Adrenal gland (tissue), 12 donors: ENCODE results near the gene ZNF324B. TPM values are rescaled to one million over a fixed set of nuclear protein-coding genes. Genes with fewer than 3 reads are reported as not detected.
"Not testable (repeated sequence)": the region's sequence is repeated elsewhere in the genome, so short reads cannot be mapped to it uniquely, and the experiment has no call there.

Source experiments
- DNase-seq, 7 donors: peaks; one replicate each; pipeline ENCODE4 v3.0.0-alpha.2; 2019 to 2020
- H3K27ac ChIP-seq, 5 donors: fragments of 200-600 bp; sonication (generic) in 4 of 5; 1 replicate in 3 of 5; 2 replicates in 2 of 5; pipeline versions ENCODE4 v1.5.1 to v1.8.0; 2016 to 2020; ENCODE audit warnings: mild to moderate bottlenecking in 1 of 5
- H3K27me3 ChIP-seq: fragments of 200-600 bp; 2 replicates; pipeline ENCODE4 v1.8.0; 2021
- H3K36me3 ChIP-seq, 2 donors: fragments of 200-600 bp; replicated peaks in 1 of 2; 1 replicate in 1 of 2; 2 replicates in 1 of 2; pipeline versions ENCODE4 v1.5.1 to v1.8.0; 2018 to 2022
- H3K4me1 ChIP-seq, 2 donors: fragments of 200-600 bp; replicated peaks in 1 of 2; 1 replicate in 1 of 2; 2 replicates in 1 of 2; pipeline versions ENCODE4 v1.5.1 to v1.8.0; 2018 to 2021
- H3K4me3 ChIP-seq, 4 donors: fragments of 200-600 bp; sonication (generic) in 3 of 4; one replicate each; pipeline ENCODE4 v1.5.1; 2016 to 2018
- H3K9me3 ChIP-seq, 3 donors: fragments of 200-600 bp; sonication (generic) in 1 of 3; replicated peaks in 1 of 3; 1 replicate in 2 of 3; 2 replicates in 1 of 3; pipeline versions ENCODE4 v1.5.1 to v1.8.0; 2016 to 2021
- POLR2A ChIP-seq, 2 donors: fragments of 450-650 bp; IDR thresholded peaks; one replicate each; pipeline ENCODE4 v1.6.1; 2017; ENCODE audit warnings: antibody characterized with exemption in 2 of 2, mild to moderate bottlenecking in 2 of 2, moderate library complexity in 1 of 2
- WGBS, 4 donors: extraction: QIAGEN DNeasy Blood & Tissue Kit in 2 of 4; methylation state at CpG; one replicate each; pipeline versions ENCODE4 v1.1.5 to v1.1.7; 2013 to 2017; 5-methylcytosine and 5-hydroxymethylcytosine counted together
- intact Hi-C, 2 donors: fragments of 100-400 bp; cut with DNase I; formaldehyde crosslinking; loops; one replicate each; pipeline versions ENCODE4 v1.14.1 to v1.15.0; 2022 to 2023
- polyA plus RNA-seq, 3 donors: library from polyadenylated mRNA; stranded (reverse); fragments of 200-250 nt in 2 of 3; fragments of 350-450 nt in 1 of 3; fragmentation: Illumina TruSeq in 1 of 3; extraction: RNeasy Lipid Tissue Mini Kit (QIAGEN cat#74804) in 1 of 3; gene quantifications; one replicate each; pipeline ENCODE4 v1.2.3, GENCODE V29; 2013 to 2014
- total RNA-seq, 9 donors: library from RNA; depleted of rRNA in 4 of 9; stranded (reverse); fragments of >200 nt in 4 of 9; fragments of 120-200 nt in 1 of 9; fragmentation: NEBNext Ultra II Directional in 1 of 9; extraction: Animal tissue kit (Norgen Biotek cat#: 25700) in 1 of 9; gene quantifications; one replicate each; pipeline versions ENCODE4 v1.1.0 to v1.2.4, GENCODE V29; 2013 to 2023
- TF ChIP-seq, protein P1 (sequence below), 6 experiments: fragments of 450-650 bp in 4 of 6; fragments of 200-600 bp in 2 of 6; sonication (generic) in 1 of 6; IDR thresholded peaks; 1 replicate in 5 of 6; 2 replicates in 1 of 6; pipeline versions ENCODE4 v1.5.1 to v1.8.0; 2016 to 2021; ENCODE audit warnings: antibody characterized with exemption in 6 of 6, mild to moderate bottlenecking in 2 of 6, moderate library complexity in 1 of 6
- donor health status: healthy with polysubstance abuse.
- donor health status: Bipolar disorder and iron deficiency.
- donor health status: DM: yes; HTN: yes; CAD: no.
- donor health status: DM: no; HTN: no; CAD: no.
- donor health status: DM: no; HTN: no; CAD: no.
- donor health status: DM: yes; HTN: yes; CAD: no.

Gene ZNF324B
- total and polyA plus RNA-seq, 12 donors, result 1.4 to 8.7 (median 6.7) TPM

DNA sequence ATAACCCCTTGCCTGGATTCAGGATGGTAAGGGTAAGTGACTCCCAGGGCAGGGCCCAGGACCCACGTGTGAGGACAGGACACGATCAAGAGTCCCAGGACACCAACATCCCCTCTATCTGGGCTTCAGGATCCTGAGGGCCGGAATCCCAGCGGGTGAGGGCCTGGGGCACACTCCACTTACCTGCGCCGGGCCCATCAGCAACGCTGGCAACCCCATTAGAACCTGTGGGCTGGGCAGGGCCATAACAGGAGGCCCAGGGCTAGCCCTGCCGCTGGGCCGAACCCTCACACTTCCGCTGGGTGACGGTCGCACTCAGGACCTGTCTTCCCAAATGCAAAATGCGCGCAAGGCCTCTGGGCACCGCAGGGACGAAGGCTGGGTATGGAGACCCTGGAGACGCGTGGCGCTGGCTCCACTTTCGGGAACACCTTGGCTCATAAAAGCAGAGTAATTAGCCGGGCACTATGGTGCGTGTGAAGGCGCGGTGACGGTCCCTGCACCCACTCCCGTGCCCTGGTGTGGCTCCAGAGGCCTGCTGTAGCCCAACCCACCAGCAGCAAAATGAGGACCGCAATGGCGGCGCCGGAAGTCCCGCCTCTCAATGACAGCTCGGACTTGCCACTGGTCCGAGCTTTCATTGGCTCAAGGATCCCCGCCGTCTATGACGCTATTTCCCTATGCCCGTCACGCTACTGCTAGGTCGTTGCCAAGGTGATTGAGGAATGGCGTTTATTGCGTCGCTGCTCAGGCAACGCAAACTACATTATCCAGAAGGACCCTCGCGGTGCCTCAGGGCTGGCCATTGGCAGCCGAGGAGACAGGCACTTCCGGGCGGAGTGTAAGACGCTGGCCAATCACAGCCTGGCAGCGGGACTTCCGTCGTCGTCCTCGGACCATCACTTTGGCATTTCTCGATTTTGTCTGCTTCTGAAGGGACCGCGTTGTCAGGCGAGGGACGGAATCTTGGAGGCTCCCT lies 11.6 kb upstream of the ZNF324B start, which contains the start of gene ZNF132:
Gene ZNF132, minus strand, starts transcription at position 578 of the 979 bp plus-strand sequence. Its CDS starts 332 bp downstream, at position 246.
- intact Hi-C loops, result no loop called here
- Histone ChIP-seq H3K4me3 (peak within 1 kb of the TSS; percentile 29 to 81 (median 48)), H3K4me1 (peaks cover 7 to 15% of the 10 kb centered on the region in 2 donors), H3K36me3 (peaks cover 0 to 10% of the 10 kb centered on the region in 2 donors), H3K9me3 (peaks cover 0 to 24% (median 0%) of the 10 kb centered on the region in 3 donors), H3K27ac (peak within 1 kb of the TSS in 4 of 5 donors; percentile 11 to 89 (median 68)), H3K27me3 (no peaks in the 10 kb centered on the region)
- peak; percentile 95 to 100 (median 99) for DNase-seq
- 0 to 8% (median 7%) methylated on average over 16 to 59 of the region's 59 CpGs for WGBS, 4 donors
- TF ChIP-seq, protein P1, sequence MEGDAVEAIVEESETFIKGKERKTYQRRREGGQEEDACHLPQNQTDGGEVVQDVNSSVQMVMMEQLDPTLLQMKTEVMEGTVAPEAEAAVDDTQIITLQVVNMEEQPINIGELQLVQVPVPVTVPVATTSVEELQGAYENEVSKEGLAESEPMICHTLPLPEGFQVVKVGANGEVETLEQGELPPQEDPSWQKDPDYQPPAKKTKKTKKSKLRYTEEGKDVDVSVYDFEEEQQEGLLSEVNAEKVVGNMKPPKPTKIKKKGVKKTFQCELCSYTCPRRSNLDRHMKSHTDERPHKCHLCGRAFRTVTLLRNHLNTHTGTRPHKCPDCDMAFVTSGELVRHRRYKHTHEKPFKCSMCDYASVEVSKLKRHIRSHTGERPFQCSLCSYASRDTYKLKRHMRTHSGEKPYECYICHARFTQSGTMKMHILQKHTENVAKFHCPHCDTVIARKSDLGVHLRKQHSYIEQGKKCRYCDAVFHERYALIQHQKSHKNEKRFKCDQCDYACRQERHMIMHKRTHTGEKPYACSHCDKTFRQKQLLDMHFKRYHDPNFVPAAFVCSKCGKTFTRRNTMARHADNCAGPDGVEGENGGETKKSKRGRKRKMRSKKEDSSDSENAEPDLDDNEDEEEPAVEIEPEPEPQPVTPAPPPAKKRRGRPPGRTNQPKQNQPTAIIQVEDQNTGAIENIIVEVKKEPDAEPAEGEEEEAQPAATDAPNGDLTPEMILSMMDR (IDR thresholded peaks at IDR 0.05), result peak in 1 of 6 experiments; percentile 6
- TF ChIP-seq POLR2A (IDR thresholded peaks at IDR 0.05), result peak in 1 of 2 donors; percentile 22

DNA sequence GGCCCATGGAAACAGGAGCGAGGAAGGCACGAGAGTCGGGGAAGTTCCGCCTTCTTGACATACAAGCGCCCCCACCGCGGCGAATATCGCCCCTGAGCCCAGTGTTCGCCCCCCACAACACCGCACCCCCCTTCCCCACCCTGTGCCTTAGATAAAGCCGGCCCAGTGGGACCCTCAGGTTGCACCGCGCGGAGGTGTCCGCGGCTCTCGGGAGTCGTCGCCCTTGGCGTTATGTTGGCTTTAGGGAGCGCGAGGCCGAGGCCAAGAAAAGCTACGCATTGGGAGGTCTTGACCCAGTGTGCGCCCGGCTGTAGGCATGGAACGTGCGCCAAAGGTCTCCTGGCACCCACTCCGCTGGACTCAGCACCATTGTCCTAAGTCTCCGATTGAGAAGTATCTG lies 10.9 kb upstream of the ZNF324B start:
- H3K4me3 ChIP-seq, result peak overlapping the region in 2 of 4 donors; percentile 45 to 53
- peak in 1 of 7 donors; percentile 8 for DNase-seq
- intact Hi-C loops, result no loop called here
- WGBS, 4 donors, result 12 to 34% (median 16%) methylated on average over 7 to 31 of the region's 31 CpGs
- H3K27ac ChIP-seq, result peak overlapping the region in 3 of 5 donors; percentile 31 to 89 (median 78)
- TF ChIP-seq, protein P1 (IDR thresholded peaks at IDR 0.05), result no peak
- no peak for TF ChIP-seq POLR2A (IDR thresholded peaks at IDR 0.05)
- H3K36me3 ChIP-seq, result peaks cover 0 to 6% of the 10 kb centered on the region in 2 donors
- peaks cover 7 to 15% of the 10 kb centered on the region in 2 donors for H3K4me1 ChIP-seq
- peaks cover 0 to 17% (median 0%) of the 10 kb centered on the region in 3 donors for H3K9me3 ChIP-seq
- no peaks in the 10 kb centered on the region for H3K27me3 ChIP-seq

DNA sequence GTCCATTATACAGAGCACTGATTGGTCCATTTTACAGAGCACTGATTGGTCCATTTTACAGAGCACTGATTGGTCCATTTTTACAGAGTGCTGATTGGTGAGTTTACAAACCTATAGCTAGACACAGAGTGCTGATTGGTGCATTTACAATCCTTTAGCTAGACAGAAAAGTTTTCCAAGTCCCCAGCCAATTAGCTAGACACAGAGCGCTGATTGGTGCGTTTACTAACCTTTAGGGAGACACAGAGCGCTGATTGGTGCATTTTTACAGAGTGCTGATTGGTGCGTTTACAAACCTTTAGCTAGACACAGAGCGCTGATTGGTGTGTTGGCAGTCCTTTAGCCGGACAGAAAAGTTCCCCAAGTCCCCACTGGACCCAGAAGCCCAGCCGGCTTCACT lies 8.4 kb upstream of the ZNF324B start:
- H3K4me3 ChIP-seq, H3K27ac ChIP-seq, intact Hi-C loops, DNase-seq, H3K36me3 ChIP-seq, H3K9me3 ChIP-seq, H3K27me3 ChIP-seq: not testable (repeated sequence)
- 85 to 86% (median 85%) methylated on average over 7 of the region's 7 CpGs for WGBS, 4 donors
- peaks cover 7 to 15% of the 10 kb centered on the region in 2 donors for H3K4me1 ChIP-seq

DNA sequence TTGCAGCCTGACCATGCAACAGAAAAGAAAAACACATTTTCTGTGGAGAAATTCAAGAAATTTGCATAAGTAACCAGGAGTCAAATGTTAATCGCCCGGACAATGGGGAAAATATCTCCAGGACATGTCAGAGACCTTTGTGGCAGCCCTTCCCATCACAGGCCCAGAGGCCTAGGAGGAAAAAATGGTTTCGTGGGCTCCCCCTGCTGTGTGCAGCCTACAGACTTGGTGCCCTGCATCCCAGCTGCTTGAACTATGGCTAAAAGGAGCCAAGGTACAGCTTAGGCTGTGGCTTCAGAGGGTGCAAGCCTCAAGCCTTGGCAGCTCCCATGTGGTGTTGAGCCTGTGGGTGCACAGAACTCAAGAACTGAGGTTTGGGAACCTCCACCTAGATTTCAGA lies 2.6 kb upstream of the ZNF324B start:
- H3K9me3 ChIP-seq, H3K4me3 ChIP-seq, H3K4me1 ChIP-seq, DNase-seq, H3K27me3 ChIP-seq, H3K36me3 ChIP-seq, H3K27ac ChIP-seq, intact Hi-C loops: not testable (repeated sequence)
- 65 to 85% (median 72%) methylated on average over 3 of the region's 3 CpGs for WGBS, 4 donors

DNA sequence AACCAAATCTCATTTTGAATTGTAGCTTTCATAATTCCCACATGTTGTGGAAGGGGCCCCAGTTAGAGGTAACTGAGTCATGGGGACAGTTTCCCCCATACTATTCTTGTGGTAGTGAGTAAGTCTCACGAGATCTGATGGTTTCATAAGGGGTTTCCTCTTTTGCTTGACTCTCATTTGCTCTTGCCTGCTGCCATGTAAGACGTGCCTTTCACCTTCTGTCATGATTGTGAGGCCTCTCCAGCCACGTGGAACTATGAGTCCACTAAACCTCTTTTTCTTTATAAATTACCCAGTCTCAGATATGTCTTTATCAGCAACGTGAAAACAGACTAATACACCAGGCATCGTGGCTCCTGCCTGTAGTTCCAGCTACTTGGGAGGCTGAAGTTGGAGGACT lies 1.4 kb upstream of the ZNF324B start:
- WGBS, 4 donors, result 59 to 70% (median 59%) methylated on average over 5 of the region's 5 CpGs
- intact Hi-C loops, H3K27me3 ChIP-seq, H3K4me3 ChIP-seq, H3K9me3 ChIP-seq, H3K4me1 ChIP-seq, H3K27ac ChIP-seq, DNase-seq, H3K36me3 ChIP-seq: not testable (repeated sequence)
